NT2/D1 (cell line): ENCODE data around the gene PCMTD2.

Experiments used
- SUZ12 ChIP-seq: IDR thresholded peaks from 2 replicates; pipeline ENCODE4 v1.6.1; 2011; ENCODE audit not compliant: insufficient read length, insufficient read depth; ENCODE audit errors: extremely low read depth
- ZNF274 ChIP-seq: IDR thresholded peaks from 2 replicates; pipeline ENCODE4 v1.6.1; 2011; ENCODE audit warnings: mild to moderate bottlenecking, low read depth, low read length

GRCh38 chr20:64217539-64218221 is 37.9 kb upstream of the PCMTD2 start:
- TF ChIP-seq ZNF274 (no peak), SUZ12 (no peak)
